HL-60/S4 (cell line): ENCODE results near the gene NPAS3.

Source experiments
- in situ Hi-C: fragments of 300-500 bp; cut with MboI; formaldehyde crosslinking; loops from 2 replicates; pipeline ENCODE4 v1.14.3; 2022; ENCODE audit warnings: low sequenced_read_pairs

Gene NPAS3

DNA sequence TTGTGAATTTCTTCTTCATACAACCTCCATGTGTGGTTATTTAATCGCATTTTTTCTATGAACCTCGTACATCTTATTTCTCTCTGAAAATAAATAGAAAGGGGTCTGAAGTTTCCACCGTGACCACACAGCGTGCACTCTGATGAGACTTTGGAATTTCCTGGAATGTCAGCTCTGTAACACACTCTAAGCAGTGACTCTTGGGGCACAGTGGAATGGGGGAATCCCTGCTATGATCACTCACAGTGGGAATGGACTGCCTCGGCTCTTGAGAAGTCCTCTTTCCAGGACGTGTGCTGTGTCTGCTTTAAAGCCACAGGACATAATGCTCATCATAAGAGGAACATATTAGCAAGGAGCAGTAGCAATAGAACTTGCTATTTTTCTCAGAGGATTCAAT, 596.0 kb downstream of the NPAS3 start:
- in situ Hi-C loops = no loop called here

DNA sequence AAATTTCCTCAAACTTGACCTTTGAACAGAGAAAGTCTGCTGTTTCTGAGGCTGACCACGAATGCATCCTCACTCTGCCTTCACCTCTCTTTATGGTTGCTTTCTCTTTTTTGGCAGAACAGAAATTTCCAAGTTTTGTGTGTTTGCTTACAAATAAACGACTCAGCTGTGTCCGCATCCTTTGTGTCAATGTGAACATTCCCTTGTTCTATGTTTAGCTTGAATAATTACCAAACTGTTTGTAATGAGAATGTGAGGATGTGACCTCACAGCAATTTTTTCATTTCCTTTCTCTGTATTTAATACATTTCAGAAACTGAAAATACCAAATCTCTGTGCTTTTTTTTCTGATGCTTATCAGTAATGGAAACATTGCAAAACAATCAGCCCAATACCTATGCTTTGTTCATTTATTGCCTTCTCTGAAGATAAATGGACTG, 601.3 kb downstream of the NPAS3 start:
- in situ Hi-C loops = no loop called here

DNA sequence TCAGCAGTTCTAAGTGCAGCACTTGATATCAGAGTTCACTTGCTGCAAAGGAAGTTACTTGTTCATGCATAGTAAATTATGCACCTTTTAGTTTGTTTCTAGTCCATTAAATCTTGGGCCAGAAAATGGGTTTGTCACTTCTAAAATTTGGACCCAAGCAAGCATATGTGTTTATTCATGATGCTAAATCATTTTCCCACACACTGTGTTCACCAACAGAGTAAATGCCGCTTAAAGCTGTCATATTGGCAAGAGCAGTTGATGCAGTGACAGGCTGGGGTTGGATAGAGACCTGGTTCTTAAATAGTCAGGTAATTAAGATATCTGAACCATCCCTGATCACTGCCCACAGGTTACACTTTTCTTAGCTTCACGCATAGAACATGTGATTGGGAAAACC, 602.5 kb downstream of the NPAS3 start:
- in situ Hi-C loops = no loop called here

DNA sequence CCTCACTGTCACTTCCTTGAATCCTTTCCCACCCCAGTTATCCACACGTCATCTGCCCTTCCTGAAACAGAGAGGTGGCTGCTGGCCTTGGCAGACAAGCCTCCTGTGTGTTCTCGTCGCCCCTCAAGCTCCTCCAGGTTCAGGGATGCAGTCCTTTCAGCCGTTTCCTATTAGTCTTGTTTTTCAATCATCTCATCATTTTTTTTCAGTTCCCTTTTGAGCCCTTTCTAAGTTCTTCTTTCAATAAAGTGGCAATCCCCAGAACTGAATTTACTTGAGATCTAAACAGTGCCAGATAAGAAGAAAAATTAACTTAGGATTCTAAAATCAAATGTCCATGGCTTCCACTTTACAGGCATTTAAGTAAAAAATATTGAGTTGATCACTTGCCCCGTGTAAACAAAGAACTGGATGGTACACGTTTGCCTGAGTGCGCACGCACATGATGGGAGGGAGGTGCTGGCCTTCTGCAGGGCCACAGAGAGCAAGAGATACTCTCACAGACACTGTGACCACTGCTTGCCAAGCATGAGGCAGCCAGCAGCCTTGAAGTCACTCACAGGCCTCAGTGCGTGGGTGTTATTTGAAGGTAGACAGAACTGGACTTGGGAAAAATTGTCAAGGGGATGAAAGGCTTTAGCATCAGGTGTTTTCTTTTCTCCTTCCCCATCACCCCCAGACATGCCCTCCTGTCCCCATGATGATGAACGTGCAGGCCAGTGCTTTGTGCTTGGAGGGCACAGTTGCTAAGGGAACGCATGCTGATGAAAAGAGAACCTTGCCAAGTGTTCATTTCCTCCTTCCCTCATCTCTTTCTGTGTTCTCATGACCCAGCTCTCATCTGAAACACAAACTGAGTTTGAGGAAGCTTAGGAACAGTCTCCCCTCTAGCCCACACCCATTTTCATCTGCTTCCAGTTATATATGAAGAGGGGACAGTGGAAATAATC, 603.9 kb downstream of the NPAS3 start:
- in situ Hi-C loops = no loop called here

DNA sequence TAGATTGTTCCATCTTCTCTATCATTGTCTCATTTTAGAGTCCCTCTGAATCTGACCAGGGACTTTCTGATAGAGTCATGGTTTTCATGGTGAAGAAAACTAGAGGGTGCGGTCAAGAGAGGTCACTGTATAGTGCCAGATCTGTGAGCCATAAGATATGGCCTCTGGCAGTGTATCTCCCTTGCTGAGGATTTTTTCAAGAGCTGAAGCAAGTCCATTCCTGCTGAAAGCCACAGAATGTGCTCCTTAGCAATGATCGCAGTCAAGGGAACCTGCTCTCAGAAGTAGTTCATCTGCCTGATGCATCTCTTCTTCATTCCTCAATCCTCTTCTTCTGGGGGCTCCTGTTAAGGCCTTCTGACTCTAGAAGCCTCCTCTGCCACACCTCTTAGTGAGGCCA, 607.0 kb downstream of the NPAS3 start:
- in situ Hi-C loops = no loop called here

DNA sequence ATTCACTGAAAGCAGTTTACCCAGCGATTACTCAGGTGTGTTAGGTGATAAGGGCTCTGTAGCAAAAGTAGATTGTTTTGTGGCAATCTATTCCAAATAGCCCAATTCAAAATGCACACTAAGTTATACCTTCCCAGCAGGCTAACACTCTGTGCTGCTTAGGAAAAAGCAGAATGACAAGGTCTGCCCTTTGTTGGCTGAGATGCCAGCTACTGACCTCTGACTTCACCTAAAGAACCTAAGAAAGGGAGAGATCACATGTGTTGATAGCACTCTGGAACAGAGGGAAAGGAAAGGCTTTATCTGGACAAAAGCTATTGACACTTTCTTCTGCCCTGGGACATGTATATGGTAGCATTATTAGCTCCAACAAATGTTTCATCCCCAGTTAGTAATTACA, 609.9 kb downstream of the NPAS3 start:
- in situ Hi-C loops = no loop called here

DNA sequence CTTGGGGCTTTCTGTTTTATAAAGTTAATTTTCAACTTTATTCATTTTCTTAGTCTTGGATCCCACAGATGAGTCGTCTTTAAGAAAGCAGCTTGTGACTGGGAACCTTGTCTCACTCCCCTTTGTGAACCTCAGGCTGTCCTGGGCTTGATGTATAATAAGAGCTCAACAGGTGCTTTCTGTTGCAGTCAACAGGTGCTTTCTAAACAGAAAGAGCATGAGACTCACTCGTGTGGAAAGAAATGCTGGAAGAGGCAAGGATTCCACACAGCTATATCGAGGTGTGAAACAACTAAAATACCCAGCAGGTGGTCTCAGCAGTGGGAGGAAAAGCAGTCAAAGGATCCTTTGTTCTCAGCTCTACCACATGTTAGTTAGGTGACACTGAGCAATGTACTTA, 613.3 kb downstream of the NPAS3 start:
- in situ Hi-C loops = no loop called here

DNA sequence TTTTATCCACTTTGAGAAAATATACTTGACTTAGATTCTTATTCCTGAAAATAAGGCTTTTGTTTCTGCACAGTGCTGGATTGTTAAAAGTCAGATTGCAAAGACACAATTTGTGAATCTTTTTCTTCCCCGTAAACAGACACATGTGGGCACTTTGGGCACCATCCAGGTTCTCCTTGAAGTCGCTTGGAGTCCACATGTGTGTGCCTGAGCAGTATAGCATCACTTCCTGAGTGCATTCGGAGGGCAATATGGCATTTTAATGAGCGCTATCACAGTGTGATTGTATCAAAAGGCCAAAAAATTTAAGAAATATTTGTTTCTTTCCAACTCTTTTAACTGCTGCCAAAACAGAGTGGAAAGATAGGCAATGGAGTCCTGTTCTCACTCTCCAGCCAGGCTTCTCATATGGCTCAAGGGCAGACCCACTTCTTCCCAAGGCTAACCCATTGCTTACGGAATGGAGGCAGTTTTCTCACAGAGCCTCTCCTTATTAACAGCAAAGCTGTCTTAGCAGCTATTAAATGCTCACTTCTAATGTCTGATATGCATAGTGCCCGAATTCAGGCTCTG, 615.1 kb downstream of the NPAS3 start:
- in situ Hi-C loops = no loop called here

DNA sequence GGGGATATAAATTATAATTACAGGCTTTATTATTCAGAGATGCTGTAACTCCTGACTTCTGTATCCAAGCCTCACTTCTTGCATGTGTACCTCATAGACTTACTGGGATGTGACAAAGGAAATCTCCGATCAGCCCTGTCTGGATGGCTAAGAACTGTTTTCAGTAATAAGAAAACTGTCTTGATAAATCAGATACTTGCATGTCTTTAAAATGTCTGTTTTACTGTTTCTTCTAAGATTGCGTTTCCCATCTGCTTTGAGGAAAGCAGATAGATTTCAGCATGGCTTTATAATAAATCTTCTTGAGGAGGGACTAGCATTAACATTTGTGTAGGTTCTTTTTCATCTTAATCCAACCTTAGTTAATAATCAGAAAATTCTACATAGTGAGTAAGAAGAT, 616.3 kb downstream of the NPAS3 start:
- in situ Hi-C loops = no loop called here

DNA sequence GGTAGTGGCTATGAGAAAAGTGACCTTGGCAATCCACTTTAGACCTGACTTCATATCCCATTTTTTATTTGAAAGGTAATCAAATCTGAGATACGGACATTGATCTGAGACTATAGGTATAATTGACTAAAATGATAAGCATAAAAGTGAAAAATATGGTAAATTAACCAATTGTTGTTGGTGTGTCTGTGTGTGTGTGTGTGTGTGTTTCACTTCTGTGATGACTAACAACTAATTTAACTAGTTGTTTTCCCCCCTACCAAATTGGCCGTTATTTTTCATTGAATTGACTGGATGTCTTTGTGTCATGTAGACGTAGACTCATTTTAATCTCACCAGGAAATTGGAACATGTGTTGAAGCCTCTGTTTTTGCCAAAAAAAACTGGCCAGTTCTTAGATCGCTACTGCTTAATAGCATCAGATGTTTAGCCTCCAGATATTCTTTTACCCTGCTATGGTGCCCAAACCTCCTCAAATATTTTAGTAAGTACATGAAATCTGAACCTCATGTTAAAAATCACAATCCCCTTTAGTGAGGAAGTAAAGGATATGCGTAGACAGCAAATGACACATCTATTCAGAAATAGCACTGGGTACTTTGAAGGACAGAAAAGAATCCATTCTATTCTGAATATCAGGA, 617.2 kb downstream of the NPAS3 start:
- in situ Hi-C loops = no loop called here

DNA sequence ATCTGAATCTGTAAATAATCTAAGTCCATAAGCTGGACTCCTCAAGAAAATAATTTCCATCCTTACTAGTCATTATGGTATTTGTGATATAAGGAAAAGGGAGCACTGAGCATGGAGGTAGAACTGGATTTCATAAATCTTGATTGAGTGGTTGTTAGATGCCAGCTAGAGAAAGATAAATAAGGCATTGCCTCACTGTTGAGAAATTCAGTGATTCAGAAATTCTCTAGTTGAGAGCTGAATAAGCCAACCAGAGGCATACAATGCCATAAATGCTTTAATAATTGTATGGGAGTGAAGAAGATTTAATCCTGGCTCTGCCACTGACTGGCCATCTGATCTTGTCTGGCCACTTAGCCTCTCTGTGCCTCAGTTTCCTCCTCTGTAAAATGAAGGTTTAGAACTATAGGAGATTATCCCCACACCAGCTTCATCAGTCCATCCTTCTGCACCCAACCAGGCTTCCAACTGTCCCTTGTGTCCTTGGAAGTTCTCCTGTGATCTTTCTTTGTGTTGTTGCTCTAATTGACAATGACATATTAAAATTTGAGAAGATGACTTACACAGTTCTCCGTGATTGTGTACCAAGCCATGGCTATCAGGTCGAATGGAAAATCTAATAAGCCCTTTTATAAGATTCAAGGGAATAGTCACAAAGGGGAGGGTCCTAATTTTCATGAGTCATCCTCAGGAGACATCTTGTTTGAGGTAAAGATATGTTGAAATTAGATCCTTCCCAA, 617.9 kb downstream of the NPAS3 start:
- in situ Hi-C loops = no loop called here

DNA sequence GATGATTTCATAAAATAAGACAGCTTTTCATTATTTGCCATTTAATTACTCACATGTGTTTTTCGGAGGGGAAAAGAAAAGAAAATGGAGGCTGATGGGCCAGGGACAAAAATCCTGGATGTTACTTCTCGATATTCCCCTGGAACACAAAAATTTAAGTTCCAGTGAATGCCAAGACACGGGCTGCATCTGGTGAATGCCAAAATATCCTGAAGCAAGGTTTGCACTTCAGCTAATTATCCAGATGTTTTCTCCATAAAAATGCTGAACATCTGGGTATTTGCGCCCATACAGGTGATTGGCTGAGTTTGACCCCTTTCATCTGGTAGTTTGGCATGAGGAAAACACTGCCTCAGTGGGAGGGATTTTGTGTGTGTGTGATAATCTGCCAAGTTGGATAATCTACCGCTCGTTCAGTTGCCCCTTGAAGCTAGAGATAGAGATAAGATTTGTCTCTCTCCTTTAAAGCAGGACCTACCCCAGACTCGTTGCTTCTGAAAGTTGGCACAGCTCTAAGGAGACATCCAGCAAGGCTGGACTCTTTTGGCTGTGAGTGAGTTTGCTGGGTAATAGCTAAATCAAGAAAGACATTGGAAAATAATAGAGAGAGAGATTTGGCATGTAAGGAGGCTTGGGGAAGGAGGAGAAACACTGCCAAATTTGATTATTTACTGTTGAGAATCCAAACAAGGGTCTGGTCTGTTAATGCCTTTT, 622.2 kb downstream of the NPAS3 start:
- in situ Hi-C loops = no loop called here

DNA sequence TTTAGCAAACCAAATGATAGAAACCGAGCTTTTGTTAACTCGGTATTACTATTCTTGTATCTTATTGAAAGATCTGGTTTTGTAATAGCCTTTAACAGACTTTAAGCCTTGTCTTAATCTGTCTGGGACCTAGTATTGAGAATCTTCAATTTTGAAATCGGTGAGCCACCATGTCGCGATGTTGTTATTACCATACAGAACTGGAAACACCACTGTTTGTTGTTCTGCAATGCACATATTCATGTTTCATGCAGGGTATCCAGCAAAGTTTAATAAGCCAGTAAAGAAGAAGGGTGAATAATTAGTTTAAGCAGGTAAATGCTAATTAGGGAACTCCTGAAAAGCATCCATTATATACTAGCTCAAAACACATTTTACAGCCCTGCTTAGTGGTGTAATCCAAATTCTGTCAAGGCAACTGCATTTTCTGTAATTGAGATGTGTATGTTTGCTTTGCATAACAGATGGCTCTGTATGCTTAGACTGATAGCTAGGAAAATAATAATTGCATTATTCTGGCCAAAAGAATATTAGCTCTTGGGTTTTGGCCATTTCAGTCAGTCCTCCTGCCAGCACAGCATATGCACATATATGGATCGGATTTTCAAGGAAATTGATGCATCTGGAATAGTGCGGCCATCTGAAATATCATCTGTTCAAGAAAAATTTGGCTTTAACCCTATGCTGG, 623.0 kb downstream of the NPAS3 start:
- in situ Hi-C loops = no loop called here

DNA sequence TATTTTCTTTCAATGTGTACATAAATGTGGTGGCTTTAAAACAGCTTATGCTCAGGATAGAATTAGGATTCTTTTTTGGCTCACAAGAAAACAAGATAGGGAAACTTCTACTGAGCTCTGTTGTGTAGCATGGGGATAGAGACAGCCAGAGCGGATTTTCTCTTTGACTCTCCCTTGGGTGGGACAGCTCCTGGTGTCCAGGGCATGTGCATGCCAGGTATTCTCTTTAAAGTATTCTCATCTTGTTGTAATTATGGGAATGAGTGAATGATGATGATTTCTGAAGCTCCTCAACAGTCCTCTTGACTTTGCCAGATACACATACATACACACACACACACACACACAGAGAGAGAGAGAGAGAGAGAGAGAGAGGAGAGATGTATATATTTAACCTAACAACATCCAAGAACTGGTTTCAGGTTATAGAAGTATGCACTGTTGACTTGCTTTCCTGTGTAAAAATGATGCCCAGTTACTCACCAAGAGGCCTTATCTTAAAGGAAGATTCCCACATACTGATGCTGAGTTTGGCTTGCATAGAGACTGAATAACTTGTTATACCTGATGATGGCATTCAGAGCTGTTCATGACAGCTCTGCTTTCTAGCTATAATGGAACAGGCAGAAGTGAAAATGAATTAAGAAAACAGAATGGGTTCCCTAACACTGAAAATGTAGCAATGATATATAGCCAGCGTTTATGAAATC, 624.7 kb downstream of the NPAS3 start:
- in situ Hi-C loops = no loop called here

DNA sequence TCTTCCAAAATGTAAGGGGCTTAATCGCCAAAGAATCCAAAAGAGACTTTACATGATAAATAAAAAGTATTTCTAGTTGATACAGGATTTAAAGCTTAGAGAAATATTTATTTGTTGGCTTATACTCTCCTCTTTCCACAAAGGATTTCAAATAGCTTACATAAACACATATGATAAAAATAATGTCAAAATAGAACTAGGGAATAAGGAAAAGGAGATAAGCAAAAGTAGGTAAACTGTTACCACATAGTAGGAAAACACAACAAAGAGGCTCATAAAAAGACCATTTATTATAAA, 625.2 kb downstream of the NPAS3 start:
- in situ Hi-C loops = no loop called here

DNA sequence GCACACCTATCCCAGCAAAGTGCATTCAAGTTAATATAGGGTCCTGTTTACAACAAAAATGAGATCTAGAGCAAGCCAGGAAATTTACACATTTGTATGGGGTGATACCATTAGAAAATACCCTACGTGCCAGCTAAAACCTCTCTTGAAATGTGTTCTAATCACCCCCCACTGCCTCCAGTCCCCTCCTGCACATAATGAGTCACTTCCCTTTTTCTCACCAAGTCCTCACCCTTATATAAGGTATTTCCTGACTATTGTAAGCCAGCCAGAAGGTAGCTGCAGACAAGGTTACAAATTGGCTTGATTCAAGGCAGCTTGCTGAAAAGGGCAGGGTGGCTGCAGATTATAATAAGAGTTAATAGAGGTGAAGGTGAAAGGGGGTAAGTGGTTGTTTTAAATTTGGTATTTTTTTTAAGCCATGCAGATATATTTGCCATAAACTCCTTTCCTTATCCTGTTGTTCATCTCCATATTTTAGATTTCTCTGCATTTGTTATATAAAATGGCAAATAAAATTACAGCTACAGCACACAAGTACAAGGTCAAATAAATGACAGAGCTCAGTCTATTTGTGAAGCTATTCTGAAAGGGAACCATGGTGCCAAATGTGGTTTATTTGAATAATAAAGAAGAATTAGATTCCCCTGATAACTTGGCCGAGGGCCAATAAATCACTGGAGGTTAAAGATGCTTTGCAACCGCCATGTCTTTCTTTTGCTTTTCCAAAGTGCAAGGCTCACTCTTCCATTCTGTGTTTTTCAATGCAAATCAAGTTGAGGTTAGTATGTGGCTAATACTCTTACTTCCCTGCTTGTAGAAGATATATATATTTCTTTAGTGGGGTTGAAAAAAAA, 626.3 kb downstream of the NPAS3 start:
- in situ Hi-C loops = no loop called here

DNA sequence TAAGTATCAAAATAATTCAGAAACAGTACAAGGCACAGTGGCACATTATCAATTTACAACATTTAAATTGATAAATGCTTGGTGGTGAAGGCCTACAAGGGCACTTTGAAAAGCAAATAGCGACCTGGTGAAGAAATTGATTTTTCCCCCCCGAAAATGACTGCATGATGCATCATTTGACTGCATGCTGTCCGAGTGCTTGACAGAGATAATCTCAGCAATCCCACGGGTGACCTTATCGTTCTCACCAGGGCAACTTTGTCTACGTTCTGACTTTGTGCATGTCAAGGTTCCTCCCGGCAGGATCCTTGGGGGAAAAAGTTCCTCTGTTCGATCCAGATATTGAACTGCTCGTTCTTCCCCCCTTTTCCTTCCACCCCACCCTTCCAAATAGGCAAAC, 627.4 kb downstream of the NPAS3 start:
- in situ Hi-C loops = no loop called here

DNA sequence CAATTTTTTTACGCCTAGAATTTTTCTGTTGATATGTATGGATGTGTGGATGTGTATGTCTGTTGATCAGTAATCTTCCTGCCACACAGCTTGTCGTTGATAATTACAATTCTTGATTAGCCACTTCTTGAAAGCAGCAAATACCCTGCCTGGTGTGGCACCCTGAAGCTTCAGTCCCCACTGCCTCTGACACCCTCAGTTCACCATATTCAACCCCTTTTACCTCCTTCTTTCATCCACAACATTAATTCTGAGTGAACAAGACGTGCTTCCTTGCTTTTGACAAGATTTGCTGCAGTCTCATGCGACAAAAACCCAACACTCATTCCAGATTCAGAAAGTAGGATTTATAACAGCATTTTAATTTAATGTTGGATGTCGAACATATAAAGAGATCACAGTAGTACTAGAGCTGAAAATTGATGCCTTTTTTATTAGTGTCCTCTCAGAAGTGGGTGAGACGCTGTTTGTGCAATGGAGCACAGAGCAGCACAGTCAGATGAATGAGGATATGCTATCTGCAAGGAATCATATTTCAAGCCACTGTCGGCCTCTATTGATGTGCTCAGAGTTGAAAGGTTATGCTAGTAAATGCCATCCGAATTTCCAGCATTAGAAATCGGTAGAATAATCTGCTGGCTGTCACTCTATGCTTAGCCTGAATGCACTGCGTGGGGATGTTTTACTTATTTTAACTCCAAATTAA, 628.5 kb downstream of the NPAS3 start:
- in situ Hi-C loops = no loop called here
